Mammary epithelial cell (primary cell): ENCODE measurements around the gene FAM89A.

ENCODE experiments used
- CTCF ChIP-seq, 2 donors: IDR thresholded peaks in 1 of 2; conservative IDR thresholded peaks in 1 of 2; 2 replicates each; pipeline ENCODE4 v1.5.1; 2011 to 2012; ENCODE audit warnings: inconsistent platforms in 2 of 2, low read length in 2 of 2, mild to moderate bottlenecking in 2 of 2, control low read depth in 1 of 2, low read depth in 1 of 2; ENCODE audit not compliant: insufficient read depth in 1 of 2; ENCODE audit errors: extremely low read depth in 1 of 2
- EZH2 ChIP-seq: IDR thresholded peaks from 2 replicates; pipeline ENCODE4 v1.6.1; 2012; ENCODE audit warnings: low read length, inconsistent platforms, borderline replicate concordance

DNA sequence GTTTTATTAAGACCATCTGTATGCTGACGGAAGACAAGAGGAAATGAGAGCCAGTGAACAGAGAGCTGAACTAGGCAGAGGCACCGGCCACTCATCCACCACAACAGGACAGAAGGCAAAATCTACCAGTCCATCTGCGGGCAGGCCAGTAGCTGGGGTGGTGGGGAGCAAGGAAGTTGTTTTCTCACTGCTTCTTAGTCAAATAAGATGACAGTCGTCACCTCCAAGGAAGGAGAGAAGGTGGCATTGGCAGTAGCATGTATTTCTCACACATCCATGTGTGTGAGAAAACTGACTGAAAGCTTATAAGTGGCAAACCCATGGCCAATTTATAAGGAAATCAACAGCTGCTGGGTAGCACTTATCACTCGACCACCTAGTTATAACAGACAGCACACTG, 69.6 kb downstream of the FAM89A start:
- no peak for TF ChIP-seq EZH2
- no peak for TF ChIP-seq CTCF (conservative IDR thresholded peaks at IDR 0.05 in 1 of 2, IDR thresholded peaks at IDR 0.05 in 1 of 2; ENCODE audit: extremely low read depth in 1 of 2, insufficient read depth in 1 of 2, low read depth in 1 of 2, low read length in 2 of 2)
